ENCODE results near the gene TMPRSS13. TPM values are rescaled to one million over a fixed set of nuclear protein-coding genes. Genes with fewer than 3 reads are reported as not detected.
A peak's percentile ranks its signal among the peaks of the same experiment; 100 is the strongest.
"Not testable (repeated sequence)": the region's sequence is repeated elsewhere in the genome, so short reads cannot be mapped to it uniquely, and the experiment has no call there.

TMPRSS13 gene
- total and polyA plus RNA-seq, 4 experiments from 2014 or later = 0.45 to 4.0 (median 2.3) TPM

DNA sequence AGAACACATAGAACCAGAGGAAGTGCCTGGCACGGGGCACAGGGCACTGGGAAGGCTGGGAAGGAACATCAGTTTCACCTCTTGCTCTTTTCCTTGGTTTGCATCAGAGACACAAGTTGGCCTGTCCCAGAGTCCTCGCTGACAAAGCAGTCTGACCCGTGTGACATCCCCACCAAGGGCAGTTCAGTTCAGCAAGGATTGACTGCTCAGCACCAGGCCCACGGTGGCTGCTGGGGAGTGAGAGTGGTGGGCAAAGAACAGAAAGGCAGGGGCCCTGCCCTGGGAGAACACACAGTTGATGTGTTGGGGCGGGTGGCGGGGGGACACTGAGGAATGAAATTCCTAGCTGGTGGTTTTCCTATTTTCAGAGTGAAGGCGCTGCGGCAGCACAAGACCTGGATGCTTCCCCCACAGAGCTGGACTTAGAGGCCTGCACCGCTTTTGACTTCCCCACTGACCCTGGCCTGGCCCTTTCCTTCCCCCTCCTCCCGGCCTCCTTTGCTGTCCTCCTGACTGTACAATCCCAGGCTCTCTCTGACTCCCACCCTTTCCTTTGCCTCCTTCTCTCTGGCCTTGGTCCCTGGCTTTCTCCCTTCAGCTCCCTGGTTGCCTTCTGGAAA, 2.2 kb upstream of the TMPRSS13 start:
- H3K27ac ChIP-seq (ENCODE audit: low read depth, low read length) = no peak overlapping the region
- H3K4me3 ChIP-seq (ENCODE audit: low read length in 2 of 2) = no peak overlapping the region
- no peaks in the 10 kb centered on the region for H3K27me3 Mint-ChIP-seq
- peaks cover 42% of the 10 kb centered on the region for H3K4me1 ChIP-seq (ENCODE audit: insufficient read depth, low read length)
- H3K9me3 Mint-ChIP-seq = no peaks in the 10 kb centered on the region
- intact Hi-C loops (cut with micrococcal nuclease) = no loop called here
- H3K9me3 ChIP-seq (ENCODE audit: control insufficient read depth in 1 of 2, low read length in 2 of 2) = no peaks in the 10 kb centered on the region
- ChIA-PET CTCF (ENCODE audit: partially characterized antibody) (interaction anchor here (0.7 to 3.6 kb wide), 7 partner anchors 12 to 124 kb away, joined by 3 to 21 read pairs (median 4); no protein-coding TSS in a partner anchor), POLR2A (ENCODE audit: partially characterized antibody) (interaction anchor here (1.1 to 1.9 kb wide), 5 partner anchors 9 to 120 kb away, joined by 3 to 8 read pairs (median 6); no protein-coding TSS in a partner anchor)
- peaks cover 5% of the 10 kb centered on the region for H3K27me3 ChIP-seq (ENCODE audit: insufficient read depth, low read length)
- H3K4me3 Mint-ChIP-seq = peak overlapping the region in 4 of 8 donors; percentile 15 to 58 (median 20)
- DNase-seq = no peak
- H3K36me3 Mint-ChIP-seq = no peaks in the 10 kb centered on the region
- H3K36me3 ChIP-seq (ENCODE audit: insufficient read depth, low read length) = no peaks in the 10 kb centered on the region
- H3K4me1 Mint-ChIP-seq = peaks cover 24 to 56% (median 47%) of the 10 kb centered on the region in 4 donors
- peak overlapping the region in 3 of 7 donors; percentile 41 to 55 (median 42) for H3K27ac Mint-ChIP-seq

DNA sequence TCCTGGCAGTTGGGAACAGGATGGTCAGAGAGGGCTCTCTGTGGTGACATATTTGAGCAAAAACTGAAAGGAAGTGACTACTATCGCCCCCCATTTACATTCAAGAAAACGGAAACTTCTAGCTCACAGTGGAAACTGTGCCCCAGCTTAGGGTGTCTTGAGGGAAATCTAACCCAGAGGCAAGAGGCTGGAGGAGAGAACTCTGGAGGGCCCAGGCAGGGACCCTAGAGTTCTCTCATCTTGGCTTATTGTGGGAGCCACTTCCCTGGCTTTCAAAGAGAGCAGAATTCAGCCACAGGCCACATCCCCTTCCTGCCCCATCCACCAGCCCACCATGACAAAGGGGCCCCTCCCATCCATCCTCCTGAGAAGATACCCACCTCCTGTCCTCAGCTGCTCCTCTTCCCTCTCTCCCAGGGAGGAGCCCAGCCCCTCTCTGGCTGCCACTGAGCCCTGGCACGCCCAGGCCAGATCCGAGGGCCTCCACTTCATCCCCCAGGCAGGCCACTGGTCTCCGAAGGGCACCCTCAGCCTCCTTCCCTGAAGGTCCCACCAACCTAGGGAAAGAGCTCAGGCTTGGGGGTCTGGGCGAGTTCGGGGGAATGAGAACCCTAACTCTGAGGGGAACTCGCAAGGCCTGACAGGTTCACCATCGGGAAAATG, 1.6 kb upstream of the TMPRSS13 start:
- Histone ChIP-seq H3K9me3 (ENCODE audit: control insufficient read depth in 1 of 2, low read length in 2 of 2) (no peaks in the 10 kb centered on the region), H3K27me3 (ENCODE audit: insufficient read depth, low read length) (peaks cover 5% of the 10 kb centered on the region), H3K36me3 (ENCODE audit: insufficient read depth, low read length) (no peaks in the 10 kb centered on the region), H3K27ac (ENCODE audit: low read depth, low read length) (no peak overlapping the region), H3K4me1 (ENCODE audit: insufficient read depth, low read length) (peaks cover 42% of the 10 kb centered on the region), H3K4me3 (ENCODE audit: low read length in 2 of 2) (no peak overlapping the region)
- POLR2A ChIA-PET (ENCODE audit: partially characterized antibody) = interaction anchor here (1.1 to 1.9 kb wide), 6 partner anchors 9 to 121 kb away, joined by 3 to 8 read pairs (median 4); no protein-coding TSS in a partner anchor
- Mint-ChIP-seq H3K4me3 (peak overlapping the region in 7 of 8 donors; percentile 39 to 77 (median 65)), H3K27me3 (no peaks in the 10 kb centered on the region), H3K36me3 (no peaks in the 10 kb centered on the region), H3K27ac (peak overlapping the region; percentile 7 to 87 (median 80)), H3K4me1 (peaks cover 24 to 56% (median 47%) of the 10 kb centered on the region in 4 donors), H3K9me3 (no peaks in the 10 kb centered on the region)
- CTCF ChIA-PET (ENCODE audit: partially characterized antibody) = interaction anchor here (0.7 to 3.6 kb wide), 4 partner anchors 12 to 123 kb away, joined by 3 to 21 read pairs (median 12); no protein-coding TSS in a partner anchor
- intact Hi-C loops (cut with micrococcal nuclease) = no loop called here
- peak; percentile 13 to 33 (median 29) for DNase-seq

DNA sequence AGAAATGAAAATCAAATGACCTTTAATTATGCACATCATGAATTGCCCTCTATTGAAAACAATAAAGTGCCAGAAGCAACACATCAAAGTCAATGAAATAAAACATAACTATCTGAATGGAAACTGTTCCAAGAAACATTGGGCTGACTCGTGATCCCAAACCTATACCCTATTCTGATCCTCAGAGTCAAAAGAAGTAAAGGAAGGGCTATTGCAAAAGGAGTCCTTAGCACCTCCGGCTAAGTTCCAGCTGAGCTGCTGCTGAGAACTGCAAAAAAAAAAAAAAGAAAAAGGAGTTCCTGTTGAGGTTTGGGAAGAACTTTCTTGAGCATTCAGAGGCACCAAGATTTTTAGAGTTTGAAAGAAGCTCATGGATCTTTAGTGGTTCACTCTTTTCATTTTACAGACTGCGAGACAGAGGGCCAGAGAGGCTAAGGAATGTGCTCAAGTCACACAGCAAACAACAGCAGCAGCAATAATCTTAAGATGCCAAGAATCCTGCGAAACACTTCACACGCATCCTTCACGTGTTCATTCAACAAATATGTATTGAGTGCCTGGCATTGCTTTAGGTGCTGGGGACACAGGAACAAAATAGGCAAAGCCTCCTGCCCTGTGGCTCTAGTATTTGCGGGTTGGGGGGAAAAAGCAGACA, 841 bp upstream of the TMPRSS13 start:
- DNase-seq = no peak
- H3K9me3 Mint-ChIP-seq = no peaks in the 10 kb centered on the region
- H3K36me3 ChIP-seq (ENCODE audit: insufficient read depth, low read length) = no peaks in the 10 kb centered on the region
- H3K27me3 Mint-ChIP-seq = no peaks in the 10 kb centered on the region
- H3K4me3 ChIP-seq (ENCODE audit: low read length in 2 of 2) = no peak overlapping the region
- peak overlapping the region in 7 of 8 donors; percentile 39 to 77 (median 65) for H3K4me3 Mint-ChIP-seq
- H3K36me3 Mint-ChIP-seq = no peaks in the 10 kb centered on the region
- no peaks in the 10 kb centered on the region for H3K9me3 ChIP-seq (ENCODE audit: control insufficient read depth in 1 of 2, low read length in 2 of 2)
- peaks cover 42% of the 10 kb centered on the region for H3K4me1 ChIP-seq (ENCODE audit: insufficient read depth, low read length)
- ChIA-PET CTCF (ENCODE audit: partially characterized antibody) (interaction anchor here (0.7 to 3.6 kb wide), 4 partner anchors 17 to 123 kb away, joined by 4 to 21 read pairs (median 15); no protein-coding TSS in a partner anchor), POLR2A (ENCODE audit: partially characterized antibody) (interaction anchor here (1.1 to 1.9 kb wide), 3 partner anchors 10 to 65 kb away, joined by 3 to 7 read pairs (median 3); no protein-coding TSS in a partner anchor)
- intact Hi-C loops (cut with micrococcal nuclease) = no loop called here
- H3K27me3 ChIP-seq (ENCODE audit: insufficient read depth, low read length) = peaks cover 5% of the 10 kb centered on the region
- no peak overlapping the region for H3K27ac ChIP-seq (ENCODE audit: low read depth, low read length)
- peaks cover 24 to 56% (median 47%) of the 10 kb centered on the region in 4 donors for H3K4me1 Mint-ChIP-seq
- peak overlapping the region; percentile 7 to 87 (median 80) for H3K27ac Mint-ChIP-seq

DNA sequence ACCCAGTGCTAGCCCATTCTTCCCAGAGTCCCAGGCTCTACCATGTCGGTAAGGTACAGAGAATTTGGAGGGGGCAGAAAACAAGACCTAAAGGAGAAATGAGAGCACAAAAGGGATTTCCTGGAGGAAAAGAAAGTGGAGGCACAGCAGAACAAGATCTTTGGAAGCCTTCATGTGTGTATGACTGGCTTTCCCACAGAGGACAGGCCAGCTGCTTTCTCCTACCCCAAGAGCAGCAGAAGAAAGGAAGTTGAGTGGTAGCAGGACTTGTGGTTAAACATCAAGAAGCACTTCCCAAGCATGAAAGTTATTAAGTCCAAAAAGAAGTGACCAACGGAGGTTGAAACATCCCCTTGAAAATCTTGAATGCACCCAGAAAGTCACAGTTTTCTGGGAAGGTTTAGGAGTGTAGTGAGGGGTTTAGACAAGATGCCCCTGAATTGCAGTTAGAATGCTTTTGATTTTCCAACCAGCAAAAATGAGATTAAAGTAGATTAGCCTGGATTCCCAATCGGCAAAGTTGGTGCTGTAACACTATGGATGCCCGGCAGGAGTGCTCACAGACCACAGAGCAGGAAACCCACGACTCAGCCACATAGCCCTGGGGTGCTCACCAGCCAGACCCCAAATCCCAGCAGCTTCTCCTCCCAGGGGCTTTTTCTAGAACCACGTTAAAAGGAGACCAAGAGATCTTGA, 608 bp downstream of the TMPRSS13 start:
- H3K36me3 Mint-ChIP-seq = no peaks in the 10 kb centered on the region

DNA sequence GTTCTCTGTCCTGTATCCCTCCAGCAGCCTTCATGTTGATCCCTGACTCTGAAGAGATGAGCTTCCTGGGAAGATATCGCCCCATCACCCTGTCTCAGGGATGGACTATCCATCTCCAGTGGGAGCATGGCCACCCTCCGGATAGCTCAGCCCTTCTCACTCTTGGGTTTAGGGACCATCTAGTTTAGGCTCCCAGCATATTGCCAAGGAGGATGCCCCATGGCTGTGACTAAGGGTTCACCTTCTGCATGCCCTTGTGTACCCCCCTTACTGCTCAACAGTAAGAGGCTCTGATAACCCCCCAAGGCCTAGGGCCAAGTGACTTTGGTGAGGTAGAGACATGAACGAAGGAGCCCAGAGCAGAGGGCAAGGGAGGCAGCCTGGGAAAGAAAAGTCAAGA, 1.3 kb downstream of the TMPRSS13 start:
- Histone ChIP-seq H3K4me3 (ENCODE audit: low read length in 2 of 2) (no peak overlapping the region), H3K9me3 (ENCODE audit: control insufficient read depth in 1 of 2, low read length in 2 of 2) (no peaks in the 10 kb centered on the region), H3K4me1 (ENCODE audit: insufficient read depth, low read length) (peaks cover 42% of the 10 kb centered on the region), H3K36me3 (ENCODE audit: insufficient read depth, low read length) (no peaks in the 10 kb centered on the region), H3K27me3 (ENCODE audit: insufficient read depth, low read length) (peaks cover 5% of the 10 kb centered on the region), H3K27ac (ENCODE audit: low read depth, low read length) (no peak overlapping the region)
- DNase-seq = no peak
- peak overlapping the region in 2 of 8 donors; percentile 9 to 11 for H3K4me3 Mint-ChIP-seq
- H3K36me3 Mint-ChIP-seq = no peaks in the 10 kb centered on the region
- ChIA-PET CTCF (ENCODE audit: partially characterized antibody) (interaction anchor here (1.0 to 3.2 kb wide), 4 partner anchors 11 to 125 kb away, joined by 3 to 11 read pairs (median 4); no protein-coding TSS in a partner anchor), POLR2A (ENCODE audit: partially characterized antibody) (interaction anchor here (0.5 to 1.3 kb wide), 2 partner anchors 24 to 1241 kb away, joined by 3 to 4 read pairs; no protein-coding TSS in a partner anchor)
- intact Hi-C loops (cut with micrococcal nuclease) = no loop called here
- H3K9me3 Mint-ChIP-seq = no peaks in the 10 kb centered on the region
- no peaks in the 10 kb centered on the region for H3K27me3 Mint-ChIP-seq
- no peak overlapping the region for H3K27ac Mint-ChIP-seq
- peaks cover 24 to 49% (median 40%) of the 10 kb centered on the region in 4 donors for H3K4me1 Mint-ChIP-seq

More for the DNA sequence above, 608 bp downstream of the TMPRSS13 start:
- no peaks in the 10 kb centered on the region for H3K27me3 Mint-ChIP-seq
- Histone ChIP-seq H3K9me3 (ENCODE audit: control insufficient read depth in 1 of 2, low read length in 2 of 2) (no peaks in the 10 kb centered on the region), H3K4me3 (ENCODE audit: low read length in 2 of 2) (no peak overlapping the region), H3K4me1 (ENCODE audit: insufficient read depth, low read length) (peaks cover 42% of the 10 kb centered on the region), H3K36me3 (ENCODE audit: insufficient read depth, low read length) (no peaks in the 10 kb centered on the region), H3K27me3 (ENCODE audit: insufficient read depth, low read length) (peaks cover 5% of the 10 kb centered on the region), H3K27ac (ENCODE audit: low read depth, low read length) (no peak overlapping the region)
- CTCF ChIA-PET (ENCODE audit: partially characterized antibody) = interaction anchor here (1.0 to 3.2 kb wide), 4 partner anchors 16 to 125 kb away, joined by 3 to 11 read pairs (median 5); no protein-coding TSS in a partner anchor
- POLR2A ChIA-PET (ENCODE audit: partially characterized antibody) = interaction anchor here (1.3 kb wide), 1 partner anchor 23 kb away, joined by 4 read pairs; no protein-coding TSS in a partner anchor
- intact Hi-C loops (cut with micrococcal nuclease) = no loop called here
- H3K4me1 Mint-ChIP-seq = peaks cover 24 to 56% (median 46%) of the 10 kb centered on the region in 4 donors
- no peak for DNase-seq
- no peaks in the 10 kb centered on the region for H3K9me3 Mint-ChIP-seq
- peak overlapping the region in 4 of 7 donors; percentile 11 to 55 (median 34) for H3K27ac Mint-ChIP-seq
- peak overlapping the region in 4 of 8 donors; percentile 11 to 48 (median 39) for H3K4me3 Mint-ChIP-seq

DNA sequence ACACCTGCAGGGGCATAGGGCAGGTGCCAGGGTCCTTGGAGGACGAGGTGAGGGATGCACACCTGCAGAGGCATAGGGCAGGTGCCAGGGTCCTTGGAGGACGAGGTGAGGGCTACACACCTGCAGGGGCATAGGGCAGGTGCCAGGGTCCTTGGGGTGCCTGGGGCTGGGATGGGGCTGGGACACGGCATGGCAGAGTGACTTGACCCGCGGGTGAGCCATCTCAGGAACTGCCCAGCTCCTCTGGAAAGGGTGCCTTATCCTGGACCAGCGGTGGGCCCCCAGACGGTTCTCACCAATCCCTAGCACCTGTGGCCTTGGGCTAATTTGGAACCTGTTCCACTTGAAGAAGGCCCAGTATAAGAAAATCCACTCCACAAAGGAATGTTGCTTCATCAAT, 3.0 kb downstream of the TMPRSS13 start:
- POLR2A ChIA-PET (ENCODE audit: partially characterized antibody); DNase-seq; H3K27ac Mint-ChIP-seq; H3K27me3 Mint-ChIP-seq; H3K36me3 ChIP-seq (ENCODE audit: insufficient read depth, low read length); H3K27ac ChIP-seq (ENCODE audit: low read depth, low read length); H3K9me3 Mint-ChIP-seq; intact Hi-C loops (cut with micrococcal nuclease); H3K9me3 ChIP-seq (ENCODE audit: control insufficient read depth in 1 of 2, low read length in 2 of 2); H3K27me3 ChIP-seq (ENCODE audit: insufficient read depth, low read length); H3K36me3 Mint-ChIP-seq; H3K4me3 Mint-ChIP-seq; H3K4me3 ChIP-seq (ENCODE audit: low read length in 2 of 2); CTCF ChIA-PET (ENCODE audit: partially characterized antibody): not testable (repeated sequence)
- peaks cover 17 to 31% (median 24%) of the 10 kb centered on the region in 4 donors for H3K4me1 Mint-ChIP-seq
- H3K4me1 ChIP-seq (ENCODE audit: insufficient read depth, low read length) = peaks cover 30% of the 10 kb centered on the region

Data from CD4-positive, alpha-beta memory T cell (primary cell).